GM21529 (cell line): ENCODE data around the gene SFTA2.
A peak's percentile ranks its signal among the peaks of the same experiment; 100 is the strongest.
"Not testable (repeated sequence)": the region's sequence is repeated elsewhere in the genome, so short reads cannot be mapped to it uniquely, and the experiment has no call there.

ENCODE experiments used
- ATAC-seq: cut with Tn5 transposase; IDR thresholded peaks from one replicate; pipeline ENCODE4 v1.9.1; 2021; ENCODE audit not compliant: unreplicated experiment

The SFTA2 gene

DNA sequence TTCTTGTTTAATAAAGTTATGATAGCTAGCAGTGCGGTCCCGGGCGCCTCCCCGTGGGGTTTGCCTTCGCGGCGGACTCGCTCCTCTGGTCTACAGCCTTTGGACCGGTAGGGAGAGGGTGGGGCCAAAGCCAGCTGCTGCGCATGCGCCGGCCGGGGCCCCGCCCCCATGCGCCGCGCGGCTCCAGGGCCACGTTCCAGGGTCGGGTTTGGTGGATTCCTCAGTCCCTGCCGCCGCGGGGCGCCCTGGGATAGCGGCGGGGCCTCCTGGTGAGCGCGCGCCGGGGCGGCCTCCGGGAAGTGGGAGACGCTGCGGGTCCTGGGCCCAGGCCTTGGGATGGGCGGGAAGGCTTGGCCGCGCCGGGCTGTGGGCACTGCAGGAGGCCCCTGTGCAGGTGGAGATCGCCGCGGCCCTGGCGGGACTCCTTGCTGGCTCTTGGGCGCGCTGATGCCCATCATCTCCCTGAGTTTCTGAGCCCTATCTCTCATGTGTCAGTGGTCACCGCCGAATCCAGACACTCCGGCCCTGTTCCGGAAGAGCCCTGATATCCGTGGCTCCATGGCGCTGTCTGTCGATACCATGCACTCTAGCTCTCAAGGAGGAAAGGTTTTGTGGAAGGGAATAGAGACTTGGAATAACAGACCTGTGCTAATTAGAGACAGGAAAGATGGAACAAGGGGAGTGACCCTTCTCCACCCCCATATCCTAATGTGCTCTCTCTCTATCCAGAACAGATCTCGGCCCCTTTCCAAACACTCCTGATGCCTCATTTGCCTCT lies 17.7 kb downstream of the SFTA2 start, which contains the start of gene VARS2:
TSS of gene VARS2 (plus strand) at position 163 of the 778 bp plus-strand sequence. CDS start at position 762, 599 bp downstream.
- peak; percentile 87 for ATAC-seq

DNA sequence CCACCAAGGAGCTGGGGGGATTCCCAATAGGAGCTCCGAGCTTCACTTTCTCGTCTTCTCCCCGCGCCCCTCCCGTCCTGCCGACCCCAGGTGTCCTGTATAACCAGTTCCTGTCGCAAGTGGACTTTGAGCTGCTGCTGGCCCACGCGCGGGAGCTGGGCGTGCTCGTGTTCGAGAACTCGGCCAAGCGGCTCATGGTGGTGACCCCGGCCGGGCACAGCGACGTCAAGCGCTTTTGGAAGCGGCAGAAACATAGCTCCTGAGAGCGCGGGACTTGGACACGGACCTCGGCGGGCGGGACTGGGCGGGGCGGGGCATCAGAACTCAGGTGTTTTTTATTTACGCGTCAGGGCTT lies 18.3 kb downstream of the SFTA2 start:
- ATAC-seq = no peak

DNA sequence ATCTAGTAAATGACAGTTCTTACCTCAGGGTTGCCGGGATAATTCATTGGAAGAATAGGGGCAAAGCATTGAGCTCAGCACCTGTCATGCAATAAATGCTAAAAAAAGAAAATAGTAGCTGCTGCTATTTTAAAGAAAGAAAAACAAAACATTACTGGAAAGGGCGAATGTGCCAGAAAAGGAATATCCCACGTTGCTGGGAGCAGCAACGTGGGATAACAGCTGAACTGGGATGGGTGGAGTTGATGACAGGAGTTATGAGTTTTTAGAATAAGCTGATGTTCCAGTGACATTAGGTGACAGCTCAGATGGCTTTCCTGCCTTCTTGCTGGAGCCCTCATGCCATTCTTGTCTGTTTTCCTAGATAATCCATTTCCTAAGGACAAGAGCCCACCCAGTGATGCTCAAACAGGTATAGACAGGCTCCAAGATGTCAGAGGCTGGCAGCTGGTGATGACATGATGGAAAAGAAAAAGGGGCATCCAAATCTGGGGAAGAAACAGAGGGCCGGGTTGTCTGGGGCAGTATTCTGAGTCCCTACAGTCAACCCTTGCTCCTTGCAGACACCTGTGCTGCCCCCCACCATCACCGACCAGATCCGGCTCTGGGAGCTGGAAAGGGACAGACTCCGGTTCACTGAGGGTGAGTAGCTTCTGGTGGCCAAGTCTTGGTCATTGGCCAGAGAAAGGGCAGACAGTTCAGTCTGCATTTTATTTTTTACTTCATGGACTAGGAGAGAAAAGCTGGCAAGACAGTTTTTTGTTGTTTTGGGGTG lies 19.0 kb downstream of the SFTA2 start:
- ATAC-seq = no peak

DNA sequence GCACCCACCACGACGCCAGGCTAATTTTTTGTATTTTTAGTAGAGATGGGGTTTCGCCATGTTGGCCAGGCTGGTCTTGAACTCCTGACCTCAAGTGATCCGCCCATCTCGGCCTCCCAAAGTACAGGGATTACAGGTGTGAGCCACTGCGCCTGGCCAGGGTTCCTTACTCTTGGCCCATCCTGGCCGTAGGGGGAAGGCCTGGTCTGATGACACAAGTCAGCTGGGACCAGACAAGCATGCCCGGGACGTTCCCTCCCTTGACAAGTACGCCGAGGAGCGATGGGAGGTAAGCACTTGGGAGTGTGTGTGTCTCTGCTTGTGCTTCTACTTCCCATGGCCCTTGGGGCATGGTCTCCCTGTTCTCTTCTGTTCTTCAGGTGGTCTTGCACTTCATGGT lies 21.5 kb downstream of the SFTA2 start:
- not testable (repeated sequence) for ATAC-seq

DNA sequence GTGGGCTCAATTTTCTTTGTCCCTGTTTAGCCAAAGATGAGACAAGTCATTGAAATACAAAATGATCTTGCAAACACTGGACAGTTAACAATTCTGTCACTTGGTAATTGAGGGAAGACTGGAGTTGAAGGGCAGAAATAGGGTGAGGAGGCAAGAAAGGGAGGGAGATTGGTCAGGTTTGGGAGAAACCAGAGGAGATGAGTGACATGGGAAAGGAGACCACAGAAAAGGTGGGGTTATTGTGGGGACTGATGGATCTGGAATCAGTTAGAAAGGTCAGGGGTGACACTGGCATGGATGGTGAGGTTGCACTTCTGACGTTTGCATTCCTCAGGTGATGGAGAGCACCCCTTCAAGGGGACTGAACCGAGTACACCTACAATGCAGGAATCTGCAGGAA lies 23.3 kb downstream of the SFTA2 start:
- ATAC-seq = no peak

DNA sequence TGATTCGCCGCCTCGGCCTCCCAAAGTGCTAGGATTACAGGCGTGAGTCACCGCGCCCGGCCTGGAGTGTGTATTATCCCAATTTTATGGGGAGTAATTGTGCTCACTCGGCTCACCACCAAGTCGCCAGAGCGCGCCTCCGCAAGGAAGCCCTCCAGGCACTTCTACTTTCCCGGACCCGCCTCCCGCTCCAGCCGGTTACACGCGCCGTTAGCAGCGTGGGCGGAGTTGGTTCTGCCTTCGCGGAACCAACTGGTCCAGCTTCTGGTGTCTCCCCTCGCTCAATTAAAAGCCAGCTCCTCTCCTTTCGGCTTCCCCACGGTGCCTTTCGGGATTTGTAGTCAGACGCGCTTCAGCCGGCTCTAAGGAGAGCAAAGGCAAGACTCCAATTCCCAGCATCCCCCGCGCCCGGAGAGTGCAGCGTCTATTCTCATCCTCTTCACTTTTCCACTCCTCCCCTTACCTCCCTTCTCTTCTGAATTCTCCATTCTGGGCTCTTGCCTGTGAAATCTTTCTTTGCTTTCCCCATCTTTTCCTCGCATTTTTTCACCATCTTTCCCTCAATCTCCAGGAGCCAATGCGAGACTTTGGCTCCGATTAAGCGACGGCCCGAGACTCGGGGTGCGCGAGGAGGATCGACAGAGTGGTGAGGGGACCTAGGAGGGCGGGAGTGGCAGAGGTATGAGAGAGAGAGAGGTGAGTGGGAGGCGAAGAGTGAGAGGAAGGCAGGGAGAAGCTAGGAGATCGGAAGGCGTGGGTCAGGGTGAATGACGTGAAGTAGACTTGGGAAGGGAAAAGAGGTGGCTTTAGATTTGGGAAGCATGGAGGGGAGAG lies 24.0 kb downstream of the SFTA2 start, which contains the start of gene GTF2H4:
TSS of gene GTF2H4 (plus strand) at position 450 of the 834 bp plus-strand sequence.
- ATAC-seq = peak; percentile 97

DNA sequence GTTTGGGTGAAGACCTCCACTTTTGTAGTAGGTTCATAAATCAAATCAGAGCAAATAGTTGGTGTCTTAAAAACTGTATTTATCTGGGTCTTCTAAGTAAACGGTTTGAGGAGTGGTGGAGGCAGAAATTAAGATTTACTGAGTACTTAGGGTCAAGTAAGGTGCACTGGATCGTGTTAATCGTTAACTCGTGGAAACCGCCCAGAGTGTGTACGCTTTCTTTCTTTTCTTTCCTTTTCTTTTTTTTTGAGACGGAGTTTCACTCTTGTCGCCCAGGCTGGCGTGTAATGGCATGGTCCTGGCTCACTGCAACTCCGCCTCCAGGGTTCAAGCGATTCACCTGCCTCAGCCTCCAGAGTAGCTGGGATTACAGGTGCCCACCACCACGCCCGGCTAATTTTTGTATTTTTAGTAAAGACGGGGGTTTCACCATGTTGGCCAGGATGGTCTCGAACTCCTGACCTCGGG lies 24.6 kb downstream of the SFTA2 start:
- not testable (repeated sequence) for ATAC-seq

DNA sequence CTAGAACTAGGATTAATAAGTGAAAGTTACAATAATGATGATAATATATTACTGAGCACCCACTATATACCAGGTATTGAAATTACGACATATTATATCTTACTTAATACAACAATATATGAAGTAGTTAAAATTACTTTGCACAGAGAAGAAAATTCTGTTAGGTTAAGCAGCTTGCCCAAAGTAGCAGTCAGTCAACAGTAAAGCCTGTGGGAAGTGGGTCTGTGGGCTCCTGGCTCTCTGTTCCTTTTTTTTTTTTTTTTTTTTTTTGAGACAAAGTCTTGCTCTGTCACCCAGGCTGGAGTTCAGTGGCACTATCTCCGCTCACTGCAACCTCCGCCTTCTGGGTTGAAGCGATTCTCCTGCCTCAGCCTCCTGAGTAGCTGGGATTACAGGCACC lies 28.7 kb downstream of the SFTA2 start:
- no peak for ATAC-seq

DNA sequence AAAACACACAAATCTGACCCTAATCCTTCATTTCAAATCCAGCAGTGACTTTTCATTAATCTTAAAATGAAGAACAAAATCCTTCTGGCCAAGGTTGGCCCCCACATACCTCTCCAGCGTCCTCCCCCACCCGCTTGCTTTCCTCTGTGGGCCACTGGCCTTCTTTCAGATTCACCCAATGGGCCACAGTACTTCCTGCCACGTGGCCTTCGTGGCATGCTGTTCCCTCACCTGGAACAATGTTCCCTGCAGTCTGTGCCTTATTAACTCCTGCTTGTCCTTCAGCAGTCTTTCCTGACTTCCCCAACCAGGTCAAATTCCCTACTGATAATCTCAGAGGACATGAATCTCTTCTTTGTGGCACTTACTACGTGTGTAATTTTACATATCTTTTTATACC lies 29.3 kb downstream of the SFTA2 start:
- ATAC-seq = no peak

DNA sequence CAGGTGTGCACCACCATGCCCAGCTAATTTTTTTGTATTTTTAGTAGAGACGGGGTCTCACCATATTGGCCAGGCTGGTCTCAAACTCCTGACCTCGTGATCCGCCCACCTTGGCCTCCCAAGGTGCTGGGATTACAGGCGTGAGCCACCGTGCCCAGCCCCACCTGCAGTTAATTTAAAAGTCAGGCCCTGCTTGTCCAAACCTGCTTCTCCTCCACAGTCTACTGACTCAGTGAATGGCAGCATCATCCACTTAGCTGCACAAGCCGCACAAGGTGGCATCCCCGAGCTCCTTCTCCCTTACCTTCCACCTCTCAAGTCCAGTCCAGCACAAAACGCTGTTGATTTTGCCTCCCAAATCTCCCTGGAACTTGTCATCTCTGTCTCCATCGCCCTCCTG lies 29.8 kb downstream of the SFTA2 start:
- not testable (repeated sequence) for ATAC-seq

DNA sequence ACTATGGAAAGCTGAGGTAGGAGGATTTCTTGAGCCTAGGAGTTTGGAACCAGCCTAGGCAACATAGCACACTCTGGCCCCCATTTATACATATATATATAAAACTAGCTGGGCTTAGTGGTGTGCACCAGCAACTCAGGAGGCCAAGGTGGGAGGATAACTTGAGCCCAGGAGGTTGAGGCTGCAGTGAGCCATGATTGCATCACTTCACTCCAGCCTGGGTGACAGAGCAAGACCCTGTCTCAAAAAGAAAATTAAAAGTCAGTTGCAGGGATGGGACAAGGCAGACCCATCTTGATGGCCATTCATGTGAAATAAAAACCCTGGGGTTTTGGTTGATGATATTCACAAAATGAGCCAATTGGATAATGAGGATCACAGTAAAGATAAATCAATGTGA lies 30.5 kb downstream of the SFTA2 start:
- ATAC-seq = no peak

DNA sequence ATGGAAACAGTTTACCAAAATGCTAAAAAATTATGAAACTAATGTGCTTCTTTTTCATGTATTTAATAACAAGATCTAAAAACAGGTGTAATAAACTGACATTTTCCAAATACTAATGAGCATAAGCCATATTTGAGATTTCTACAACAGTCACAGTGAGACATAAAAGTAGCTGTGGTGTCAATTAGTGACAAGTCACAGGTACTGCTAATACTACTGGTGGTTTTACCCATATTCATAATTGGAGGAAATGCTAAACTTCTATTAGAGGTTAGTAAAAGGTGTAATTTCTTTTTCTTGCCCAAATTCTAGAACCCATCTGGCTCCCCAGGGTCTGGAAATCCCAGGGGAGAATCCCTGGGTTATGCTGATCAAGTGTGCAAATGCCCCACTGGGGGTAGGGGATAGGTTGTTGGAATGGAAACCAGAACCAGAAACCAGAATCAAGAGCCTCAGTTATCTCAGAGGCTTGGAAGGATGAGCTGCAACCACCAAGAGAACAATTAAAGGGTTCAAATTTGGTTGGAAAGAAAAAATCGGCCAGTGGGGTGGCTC lies 31.0 kb downstream of the SFTA2 start:
- ATAC-seq = no peak

DNA sequence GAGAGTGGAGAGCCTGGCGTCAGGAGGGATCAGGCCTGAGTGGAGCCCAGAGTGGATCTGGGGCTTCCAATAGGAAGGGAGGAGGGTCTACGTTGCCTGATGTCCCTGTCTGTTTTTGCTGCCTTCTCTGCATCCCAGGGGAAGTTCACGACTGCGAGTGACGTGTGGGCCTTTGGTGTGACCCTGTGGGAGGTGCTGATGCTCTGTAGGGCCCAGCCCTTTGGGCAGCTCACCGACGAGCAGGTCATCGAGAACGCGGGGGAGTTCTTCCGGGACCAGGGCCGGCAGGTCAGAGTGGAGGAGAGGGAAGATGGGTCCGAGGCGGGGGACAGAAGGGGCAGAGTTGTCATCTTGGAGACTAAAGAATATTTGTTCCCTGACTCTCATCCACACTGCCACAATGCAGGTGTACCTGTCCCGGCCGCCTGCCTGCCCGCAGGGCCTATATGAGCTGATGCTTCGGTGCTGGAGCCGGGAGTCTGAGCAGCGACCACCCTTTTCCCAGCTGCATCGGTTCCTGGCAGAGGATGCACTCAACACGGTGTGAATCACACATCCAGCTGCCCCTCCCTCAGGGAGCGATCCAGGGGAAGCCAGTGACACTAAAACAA lies 33.1 kb downstream of the SFTA2 start:
- no peak for ATAC-seq

DNA sequence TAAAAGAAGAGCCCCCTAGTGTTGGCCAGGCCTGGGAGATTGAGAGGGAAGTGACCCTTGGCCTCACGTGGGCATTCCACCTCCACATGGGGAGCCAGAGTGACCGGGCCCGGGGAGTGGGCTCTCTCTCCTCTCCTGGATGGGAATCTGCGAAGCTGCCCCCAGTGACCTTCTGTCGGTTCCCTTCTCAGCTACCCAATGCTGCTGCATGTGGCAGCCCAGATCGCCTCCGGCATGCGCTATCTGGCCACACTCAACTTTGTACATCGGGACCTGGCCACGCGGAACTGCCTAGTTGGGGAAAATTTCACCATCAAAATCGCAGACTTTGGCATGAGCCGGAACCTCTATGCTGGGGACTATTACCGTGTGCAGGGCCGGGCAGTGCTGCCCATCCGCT lies 34.1 kb downstream of the SFTA2 start:
- no peak for ATAC-seq

DNA sequence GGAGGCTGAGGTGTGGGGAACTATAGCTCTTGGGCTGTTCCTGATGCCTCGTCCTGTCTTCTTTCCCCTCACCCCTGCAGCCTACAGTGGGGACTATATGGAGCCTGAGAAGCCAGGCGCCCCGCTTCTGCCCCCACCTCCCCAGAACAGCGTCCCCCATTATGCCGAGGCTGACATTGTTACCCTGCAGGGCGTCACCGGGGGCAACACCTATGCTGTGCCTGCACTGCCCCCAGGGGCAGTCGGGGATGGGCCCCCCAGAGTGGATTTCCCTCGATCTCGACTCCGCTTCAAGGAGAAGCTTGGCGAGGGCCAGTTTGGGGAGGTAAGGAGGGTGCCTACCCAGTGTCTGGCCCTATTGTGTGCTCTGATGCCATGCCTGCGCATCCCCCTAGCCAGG lies 35.4 kb downstream of the SFTA2 start:
- ATAC-seq = no peak

DNA sequence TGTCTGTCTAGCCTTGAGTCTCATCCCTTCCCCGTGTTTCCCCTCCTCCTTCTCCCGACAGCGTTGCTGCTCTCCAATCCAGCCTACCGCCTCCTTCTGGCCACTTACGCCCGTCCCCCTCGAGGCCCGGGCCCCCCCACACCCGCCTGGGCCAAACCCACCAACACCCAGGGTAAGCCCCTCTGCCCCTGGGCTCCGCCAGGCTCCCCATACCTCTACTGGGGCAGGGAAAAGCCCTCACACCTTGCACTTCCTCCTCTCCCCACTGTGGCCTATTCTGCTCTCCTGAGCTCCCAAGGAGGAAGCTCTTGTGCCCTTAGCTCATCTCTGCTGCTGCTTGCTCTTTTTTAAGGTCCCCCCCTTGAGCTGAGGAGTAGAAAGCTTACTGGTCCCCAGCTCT lies 36.6 kb downstream of the SFTA2 start:
- ATAC-seq = no peak

DNA sequence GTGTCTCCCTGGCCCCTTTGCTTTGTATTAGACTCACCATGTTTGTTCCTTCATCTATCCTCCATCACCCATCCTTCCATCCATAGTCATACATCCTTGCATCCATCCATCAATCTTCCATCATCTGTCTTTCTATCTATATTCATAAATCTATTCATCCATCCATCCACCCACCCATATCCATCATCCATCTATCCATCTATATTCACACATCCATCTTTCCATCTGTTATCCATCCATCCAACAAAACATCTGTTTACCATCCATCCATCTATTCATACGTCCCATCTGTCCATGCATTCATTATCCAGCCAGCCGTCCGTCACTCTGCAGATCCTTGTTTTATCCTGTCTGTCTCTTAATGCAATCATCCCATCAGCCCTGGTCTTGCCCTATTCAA lies 37.0 kb downstream of the SFTA2 start:
- no peak for ATAC-seq

DNA sequence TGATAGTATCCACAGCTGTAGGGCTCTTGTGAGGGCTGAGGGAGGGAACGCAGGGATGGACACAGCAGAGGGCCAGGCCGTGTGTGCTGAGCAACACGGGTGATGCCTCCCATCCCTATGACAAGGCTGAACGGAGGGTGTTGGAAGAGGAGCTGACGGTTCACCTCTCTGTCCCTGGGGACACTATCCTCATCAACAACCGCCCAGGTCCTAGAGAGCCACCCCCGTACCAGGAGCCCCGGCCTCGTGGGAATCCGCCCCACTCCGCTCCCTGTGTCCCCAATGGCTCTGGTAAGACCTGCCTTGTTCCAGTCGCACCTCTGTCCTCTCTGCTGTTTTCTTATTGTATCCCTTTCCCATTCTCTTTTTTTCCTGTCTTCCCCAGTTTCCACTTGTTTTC lies 37.6 kb downstream of the SFTA2 start:
- ATAC-seq = no peak

DNA sequence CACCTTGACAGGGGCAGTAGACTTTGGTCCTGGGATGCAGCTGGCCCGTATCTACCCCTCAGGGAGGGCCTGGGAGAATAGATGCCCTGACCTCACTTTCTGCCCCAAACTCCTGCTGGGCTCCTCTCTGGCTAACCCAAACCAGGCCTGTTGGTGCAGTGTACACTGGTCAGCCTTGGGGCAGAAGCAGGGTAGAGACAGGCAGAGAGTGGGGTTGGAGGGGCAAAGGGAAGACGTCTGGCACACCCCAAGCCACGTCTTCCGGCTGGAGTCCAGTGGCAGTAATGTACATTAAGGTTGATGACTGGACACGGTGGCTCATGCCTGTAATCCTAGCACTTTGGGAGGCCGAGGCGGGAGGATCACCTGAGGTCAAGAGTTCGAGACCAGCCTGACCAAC lies 38.3 kb downstream of the SFTA2 start:
- no peak for ATAC-seq

DNA sequence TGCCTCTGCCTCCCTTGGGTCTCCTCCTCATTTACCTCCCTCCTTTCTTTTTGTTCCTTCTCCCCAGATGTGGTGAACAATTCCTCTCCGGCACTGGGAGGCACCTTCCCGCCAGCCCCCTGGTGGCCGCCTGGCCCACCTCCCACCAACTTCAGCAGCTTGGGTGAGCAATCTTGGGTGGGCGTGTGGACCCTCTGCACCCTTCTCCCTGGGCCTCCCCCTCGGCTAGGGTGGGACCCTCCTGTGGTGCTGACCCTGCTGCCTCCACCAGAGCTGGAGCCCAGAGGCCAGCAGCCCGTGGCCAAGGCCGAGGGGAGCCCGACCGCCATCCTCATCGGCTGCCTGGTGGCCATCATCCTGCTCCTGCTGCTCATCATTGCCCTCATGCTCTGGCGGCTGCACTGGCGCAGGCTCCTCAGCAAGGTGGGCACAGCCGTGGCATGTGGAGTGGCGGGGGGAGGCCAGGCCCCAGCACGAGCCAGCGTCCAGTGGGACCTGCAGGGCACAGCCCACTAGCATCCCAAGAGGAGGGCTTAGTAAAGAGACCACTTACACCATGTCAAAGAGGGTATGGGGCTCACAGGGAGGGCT lies 38.9 kb downstream of the SFTA2 start:
- no peak for ATAC-seq
